ENCODE data around the gene CYB5R3.
"Not testable (repeated sequence)": the region's sequence is repeated elsewhere in the genome, so short reads cannot be mapped to it uniquely, and the experiment has no call there.

GRCh38 chr22:42677936-42678335 is 28.7 kb upstream of the CYB5R3 start:
- not testable (repeated sequence) for TF ChIP-seq CTCF (IDR thresholded peaks at IDR 0.05; ENCODE audit: insufficient read depth, low read depth, low read length); EZH2 (IDR thresholded peaks at IDR 0.05; ENCODE audit: insufficient read depth, low read length)

Measured in astrocyte (in vitro differentiated cells and primary cell).